Naive B cell (primary cell): Measurements from ENCODE around the gene GPR63. TPM values are rescaled to one million over a fixed set of nuclear protein-coding genes. Genes with fewer than 3 reads are reported as not detected.

Experiments used
- ATAC-seq, 2 donors: fragments of 150-1000 bp; cut with Tn5 transposase; 2 replicates each; pipeline ENCODE4 v1.10.0; 2021; ENCODE audit warnings: low read depth in 2 of 2, mild to moderate bottlenecking in 2 of 2, moderate library complexity in 2 of 2
- DNase-seq: peaks from one replicate; pipeline ENCODE4 v3.0.0; 2022
- H3K27ac Mint-ChIP-seq, 6 donors: one replicate each; pipeline ENCODE4 v1.8.0; 2020 to 2022; ENCODE audit warnings: mild to moderate bottlenecking in 6 of 6, mixed read lengths in 6 of 6, moderate library complexity in 5 of 6, inconsistent platforms in 2 of 6
- H3K27me3 Mint-ChIP-seq, 3 donors: one replicate each; pipeline ENCODE4 v1.8.0; 2021 to 2022; ENCODE audit warnings: mixed read lengths in 3 of 3, mild to moderate bottlenecking in 1 of 3
- H3K36me3 Mint-ChIP-seq, 2 donors: one replicate each; pipeline ENCODE4 v1.8.0; 2020 to 2022; ENCODE audit warnings: mixed read lengths in 2 of 2, inconsistent platforms in 1 of 2, mild to moderate bottlenecking in 1 of 2
- H3K4me1 Mint-ChIP-seq, 3 donors: one replicate each; pipeline ENCODE4 v1.8.0; 2020 to 2022; ENCODE audit warnings: mixed read lengths in 3 of 3, inconsistent platforms in 1 of 3, mild to moderate bottlenecking in 1 of 3, moderate library complexity in 1 of 3
- H3K4me3 Mint-ChIP-seq, 8 donors: one replicate each; pipeline ENCODE4 v1.8.0; 2020 to 2022; ENCODE audit warnings: mild to moderate bottlenecking in 8 of 8, mixed read lengths in 8 of 8, moderate library complexity in 8 of 8, inconsistent platforms in 2 of 8
- H3K9me3 Mint-ChIP-seq, 7 donors: one replicate each; pipeline ENCODE4 v1.8.0; 2020 to 2022; ENCODE audit warnings: mixed read lengths in 7 of 7, mild to moderate bottlenecking in 5 of 7, inconsistent platforms in 2 of 7, moderate library complexity in 1 of 7
- polyA plus RNA-seq, 6 donors: library from polyadenylated mRNA; unstranded; fragments of 300-500 nt; fragmentation: Illumina TruSeq; gene quantifications; one replicate each; pipeline ENCODE4 v1.2.3, GENCODE V29; 2021; ENCODE audit warnings: low read depth in 6 of 6

Gene GPR63
- polyA plus RNA-seq, 6 donors from 2014 or later, result not detected

- no peak for ATAC-seq
- H3K4me3 Mint-ChIP-seq, result no peak overlapping the region
- H3K9me3 Mint-ChIP-seq, result no peaks in the 10 kb centered on the region
- H3K4me1 Mint-ChIP-seq, result no peaks in the 10 kb centered on the region
- H3K27me3 Mint-ChIP-seq, result peaks cover 0 to 4% (median 0%) of the 10 kb centered on the region in 3 donors
- no peak overlapping the region for H3K27ac Mint-ChIP-seq
- DNase-seq, result no peak
- no peaks in the 10 kb centered on the region for H3K36me3 Mint-ChIP-seq
Measured at GRCh38 chr6:96811136-96811535, 26.1 kb downstream of the GPR63 start.

- Mint-ChIP-seq H3K27me3 (no peaks in the 10 kb centered on the region), H3K9me3 (no peaks in the 10 kb centered on the region), H3K36me3 (no peaks in the 10 kb centered on the region), H3K4me3 (no peak overlapping the region), H3K27ac (no peak overlapping the region), H3K4me1 (no peaks in the 10 kb centered on the region)
- ATAC-seq (no peak), DNase-seq (no peak)
Measured at GRCh38 chr6:96809119-96809518, 28.2 kb downstream of the GPR63 start.

- Mint-ChIP-seq H3K36me3 (no peaks in the 10 kb centered on the region), H3K27ac (no peak overlapping the region), H3K27me3 (no peaks in the 10 kb centered on the region), H3K4me3 (no peak overlapping the region), H3K9me3 (no peaks in the 10 kb centered on the region), H3K4me1 (no peaks in the 10 kb centered on the region)
- DNase-seq, result no peak
- no peak for ATAC-seq
Measured at GRCh38 chr6:96803106-96803481, 34.2 kb downstream of the GPR63 start.

- DNase-seq (peak; percentile 18), ATAC-seq (peak; percentile 88 to 92)
- Mint-ChIP-seq H3K9me3 (no peaks in the 10 kb centered on the region), H3K27me3 (no peaks in the 10 kb centered on the region), H3K4me1 (peaks cover 5 to 8% (median 7%) of the 10 kb centered on the region in 3 donors), H3K4me3 (peak overlapping the region in 1 of 8 donors; percentile 13), H3K27ac (peak overlapping the region in 2 of 6 donors; percentile 2 to 86), H3K36me3 (no peaks in the 10 kb centered on the region)
Measured at GRCh38 chr6:96795481-96795880, 41.8 kb downstream of the GPR63 start.

- Mint-ChIP-seq H3K9me3 (no peaks in the 10 kb centered on the region), H3K4me1 (peaks cover 5 to 8% (median 7%) of the 10 kb centered on the region in 3 donors), H3K27me3 (no peaks in the 10 kb centered on the region), H3K27ac (peak overlapping the region in 3 of 6 donors; percentile 2 to 86 (median 38)), H3K4me3 (peak overlapping the region in 1 of 8 donors; percentile 13), H3K36me3 (no peaks in the 10 kb centered on the region)
- ATAC-seq (peak; percentile 5 to 14), DNase-seq (no peak)
Measured at GRCh38 chr6:96794980-96795379, 42.3 kb downstream of the GPR63 start.

GRCh38 chr6:96792561-96793190 lies 44.6 kb downstream of the GPR63 start:
- Mint-ChIP-seq H3K9me3 (no peaks in the 10 kb centered on the region), H3K4me3 (no peak overlapping the region), H3K27me3 (no peaks in the 10 kb centered on the region), H3K27ac (peak overlapping the region in 1 of 6 donors; percentile 10), H3K36me3 (no peaks in the 10 kb centered on the region), H3K4me1 (peaks cover 5 to 8% (median 7%) of the 10 kb centered on the region in 3 donors)
- no peak for ATAC-seq
- DNase-seq, result no peak

- DNase-seq (no peak), ATAC-seq (no peak)
- Mint-ChIP-seq H3K36me3 (no peaks in the 10 kb centered on the region), H3K27me3 (no peaks in the 10 kb centered on the region), H3K4me1 (no peaks in the 10 kb centered on the region), H3K4me3 (no peak overlapping the region), H3K27ac (no peak overlapping the region), H3K9me3 (no peaks in the 10 kb centered on the region)
Measured at GRCh38 chr6:96789871-96790270, 47.4 kb downstream of the GPR63 start.

GRCh38 chr6:96787846-96788580 lies 49.3 kb downstream of the GPR63 start:
- Mint-ChIP-seq H3K4me1 (no peaks in the 10 kb centered on the region), H3K27me3 (no peaks in the 10 kb centered on the region), H3K27ac (no peak overlapping the region), H3K9me3 (no peaks in the 10 kb centered on the region), H3K36me3 (no peaks in the 10 kb centered on the region), H3K4me3 (no peak overlapping the region)
- ATAC-seq (no peak), DNase-seq (no peak)

- no peaks in the 10 kb centered on the region for H3K27me3 Mint-ChIP-seq
- DNase-seq (no peak), ATAC-seq (no peak)
- no peak overlapping the region for H3K4me3 Mint-ChIP-seq
- no peaks in the 10 kb centered on the region for H3K36me3 Mint-ChIP-seq
- no peaks in the 10 kb centered on the region for H3K4me1 Mint-ChIP-seq
- no peaks in the 10 kb centered on the region for H3K9me3 Mint-ChIP-seq
- no peak overlapping the region for H3K27ac Mint-ChIP-seq
Measured at GRCh38 chr6:96786336-96786735, 50.9 kb downstream of the GPR63 start.

GRCh38 chr6:96784650-96785049 lies 52.6 kb downstream of the GPR63 start:
- no peaks in the 10 kb centered on the region for H3K9me3 Mint-ChIP-seq
- H3K27ac Mint-ChIP-seq, result no peak overlapping the region
- H3K4me3 Mint-ChIP-seq, result no peak overlapping the region
- H3K4me1 Mint-ChIP-seq, result no peaks in the 10 kb centered on the region
- no peak for DNase-seq
- no peaks in the 10 kb centered on the region for H3K36me3 Mint-ChIP-seq
- ATAC-seq, result no peak
- no peaks in the 10 kb centered on the region for H3K27me3 Mint-ChIP-seq

GRCh38 chr6:96783307-96783706 lies 54.0 kb downstream of the GPR63 start:
- DNase-seq (no peak), ATAC-seq (no peak)
- Mint-ChIP-seq H3K27ac (no peak overlapping the region), H3K9me3 (no peaks in the 10 kb centered on the region), H3K36me3 (no peaks in the 10 kb centered on the region), H3K4me3 (no peak overlapping the region), H3K4me1 (no peaks in the 10 kb centered on the region), H3K27me3 (peaks cover 0 to 6% (median 6%) of the 10 kb centered on the region in 3 donors)

- H3K4me3 Mint-ChIP-seq, result no peak overlapping the region
- no peak overlapping the region for H3K27ac Mint-ChIP-seq
- H3K27me3 Mint-ChIP-seq, result peaks cover 0 to 10% (median 6%) of the 10 kb centered on the region in 3 donors
- no peak for DNase-seq
- no peaks in the 10 kb centered on the region for H3K9me3 Mint-ChIP-seq
- ATAC-seq, result no peak
- no peaks in the 10 kb centered on the region for H3K4me1 Mint-ChIP-seq
- H3K36me3 Mint-ChIP-seq, result no peaks in the 10 kb centered on the region
Measured at GRCh38 chr6:96781557-96781956, 55.7 kb downstream of the GPR63 start.

GRCh38 chr6:96777113-96777512 lies 60.2 kb downstream of the GPR63 start:
- ATAC-seq, result no peak
- peak overlapping the region in 1 of 8 donors; percentile 22 for H3K4me3 Mint-ChIP-seq
- H3K4me1 Mint-ChIP-seq, result no peaks in the 10 kb centered on the region

GRCh38 chr6:96775727-96776400 lies 61.4 kb downstream of the GPR63 start:
- DNase-seq, result no peak
- ATAC-seq, result no peak
- H3K9me3 Mint-ChIP-seq, result peaks cover 0 to 14% (median 3%) of the 10 kb centered on the region in 7 donors
- no peaks in the 10 kb centered on the region for H3K4me1 Mint-ChIP-seq
- no peak overlapping the region for H3K27ac Mint-ChIP-seq
- no peak overlapping the region for H3K4me3 Mint-ChIP-seq
- H3K36me3 Mint-ChIP-seq, result no peaks in the 10 kb centered on the region
- H3K27me3 Mint-ChIP-seq, result peaks cover 0 to 18% (median 9%) of the 10 kb centered on the region in 3 donors

More at GRCh38 chr6:96777113-96777512, 60.2 kb downstream of the GPR63 start:
- Mint-ChIP-seq H3K36me3 (no peaks in the 10 kb centered on the region), H3K9me3 (peaks cover 0 to 14% (median under 1%) of the 10 kb centered on the region in 7 donors), H3K27me3 (peaks cover 0 to 18% (median 6%) of the 10 kb centered on the region in 3 donors), H3K27ac (no peak overlapping the region)
- no peak for DNase-seq
